Measurements from ENCODE around the gene SRSF3. TPM values are rescaled to one million over a fixed set of nuclear protein-coding genes. Genes with fewer than 3 reads are reported as not detected.

SRSF3 gene
- total RNA-seq, 1 donor from 2014 or later = 123 TPM

Small RNAs within 50 kb of the gene (microRNA-seq; reads per million reads assigned to microRNA genes)
- gene MIR3925 (ENCODE audit: borderline number of aligned reads) = not detected

Other genes with a start within 250 kb of the SRSF3 start
- 0.15 TPM for gene ETV7, start 206.7 kb upstream of the SRSF3 start, total RNA-seq
- 0.15 TPM for gene PXT1, start 151.5 kb upstream of the SRSF3 start, total RNA-seq
- 21.9 TPM for gene KCTD20, start 151.4 kb upstream of the SRSF3 start, total RNA-seq
- gene STK38, start 46.9 kb upstream of the SRSF3 start, total RNA-seq = 19.4 TPM
- 40.0 TPM for gene CDKN1A, start 84.4 kb downstream of the SRSF3 start, total RNA-seq
- 0.07 TPM for gene RAB44, start 103.5 kb downstream of the SRSF3 start, total RNA-seq
- gene CPNE5, start 245.1 kb downstream of the SRSF3 start, total RNA-seq = 20.4 TPM

Data from left ventricle myocardium superior (tissue), 1 donor.